RKO (cell line): ENCODE data around the gene LPAR3.
"Not testable (repeated sequence)": the region's sequence is repeated elsewhere in the genome, so short reads cannot be mapped to it uniquely, and the experiment has no call there.

Source experiments
- DNase-seq: peaks from one replicate; pipeline ENCODE4 v3.0.0-alpha.2; 2016; ENCODE audit warnings: low spot score

The LPAR3 gene, protein sequence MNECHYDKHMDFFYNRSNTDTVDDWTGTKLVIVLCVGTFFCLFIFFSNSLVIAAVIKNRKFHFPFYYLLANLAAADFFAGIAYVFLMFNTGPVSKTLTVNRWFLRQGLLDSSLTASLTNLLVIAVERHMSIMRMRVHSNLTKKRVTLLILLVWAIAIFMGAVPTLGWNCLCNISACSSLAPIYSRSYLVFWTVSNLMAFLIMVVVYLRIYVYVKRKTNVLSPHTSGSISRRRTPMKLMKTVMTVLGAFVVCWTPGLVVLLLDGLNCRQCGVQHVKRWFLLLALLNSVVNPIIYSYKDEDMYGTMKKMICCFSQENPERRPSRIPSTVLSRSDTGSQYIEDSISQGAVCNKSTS

DNA sequence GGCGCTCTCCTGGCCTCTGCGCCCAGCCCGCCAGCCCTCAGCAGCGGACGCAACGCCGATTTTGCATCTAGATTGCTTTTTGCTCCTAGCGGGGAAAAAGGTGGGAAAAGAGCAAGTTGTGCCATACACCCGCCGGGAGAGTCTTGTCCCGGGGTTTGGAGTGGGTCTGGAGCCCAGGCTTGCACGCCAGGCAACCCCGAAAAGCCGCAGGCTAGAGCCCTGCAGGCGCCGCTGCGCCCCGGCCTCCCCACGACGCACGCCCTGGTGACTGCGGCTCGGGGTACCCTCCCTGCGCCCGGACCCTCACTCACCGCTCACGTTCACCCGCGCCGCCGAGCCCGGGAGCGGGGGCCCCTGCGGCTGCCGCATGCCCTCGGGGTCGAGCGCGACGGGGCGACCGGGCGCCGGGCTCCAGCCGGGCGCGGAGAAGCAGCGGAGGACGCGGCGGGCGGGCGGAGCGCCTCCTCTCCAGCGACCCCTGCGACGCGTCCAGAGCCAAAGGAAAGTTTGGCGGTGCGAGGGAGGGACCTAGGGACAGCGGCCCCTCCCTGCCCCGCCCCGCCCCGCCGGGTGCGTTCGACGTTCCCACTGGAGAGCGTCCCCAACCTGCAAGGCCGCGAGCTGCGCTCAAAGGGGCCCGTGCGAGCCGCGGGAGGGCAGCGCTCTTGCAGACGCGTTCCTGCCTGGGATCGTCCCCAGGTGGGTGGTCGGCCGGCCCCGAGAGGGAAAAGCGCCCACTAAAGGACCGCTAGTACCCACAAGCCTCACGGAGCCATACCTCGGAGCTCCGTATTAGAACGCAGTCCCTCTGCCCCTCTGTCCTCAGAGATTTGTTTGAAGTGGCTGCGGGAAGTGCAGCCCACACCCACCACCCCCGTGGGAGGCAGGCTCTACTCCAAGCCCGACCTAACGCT lies at the start of gene LPAR3:
Gene LPAR3, minus strand, starts transcription at position 502 of the 914 bp plus-strand sequence. CDS start 27,086 bp downstream, outside the sequence.
- DNase-seq, result no peak

DNA sequence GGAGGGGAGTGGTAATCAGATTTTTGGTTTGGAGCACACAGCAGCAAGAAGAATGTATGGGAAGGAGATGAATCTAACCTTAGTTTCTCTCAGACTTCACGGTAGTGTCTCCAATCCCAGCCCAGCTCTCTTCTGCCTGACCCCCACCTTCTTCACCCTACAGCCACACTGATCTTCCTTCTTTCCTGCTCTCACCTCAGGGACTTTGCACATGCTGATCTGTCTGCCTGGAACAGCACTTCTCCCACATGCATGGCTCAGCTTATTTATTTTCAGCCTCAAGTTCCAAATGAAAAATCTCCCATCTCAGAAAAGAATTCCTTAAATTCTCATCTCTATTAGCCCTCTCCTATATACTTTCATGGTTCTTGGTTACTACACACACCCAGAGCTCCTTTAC lies 48.8 kb upstream of the LPAR3 start:
- no peak for DNase-seq

DNA sequence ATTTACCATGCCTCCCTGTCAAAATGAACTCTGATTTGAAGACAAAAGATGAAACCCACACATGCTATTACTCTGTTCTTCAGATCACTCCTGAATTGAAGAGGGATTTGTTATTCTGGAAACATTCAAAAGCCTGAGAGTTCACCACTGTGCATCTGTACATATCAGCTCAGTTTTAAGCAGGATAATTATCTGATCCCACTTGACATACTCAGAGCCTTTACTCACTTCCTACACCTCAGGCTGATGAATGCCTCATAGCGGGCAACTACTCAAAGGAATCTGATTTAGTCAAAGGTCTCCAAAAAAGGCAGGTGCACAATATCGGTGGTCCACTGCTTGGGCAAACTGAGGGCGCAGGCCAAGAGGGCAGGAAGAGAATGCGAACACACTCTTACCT lies 47.5 kb upstream of the LPAR3 start:
- peak; percentile 31 for DNase-seq

DNA sequence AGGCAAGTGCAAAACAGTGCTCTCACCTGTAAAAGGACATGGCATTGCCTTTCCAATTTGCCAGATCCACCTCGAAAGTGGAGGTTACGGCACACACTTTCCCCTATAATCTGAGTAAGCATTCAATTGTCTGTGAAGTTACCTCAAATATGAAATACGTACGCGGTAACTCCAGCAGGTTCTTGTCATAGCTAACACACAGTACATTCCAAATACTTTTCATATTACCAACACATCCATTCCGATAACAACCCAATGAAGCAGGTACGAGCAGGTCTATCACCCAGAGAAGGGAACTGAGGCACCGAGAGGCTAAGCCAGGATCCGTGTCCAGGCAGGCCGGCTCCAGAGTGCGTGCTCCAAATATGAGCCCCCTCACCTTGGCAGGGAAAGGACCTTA lies 46.8 kb upstream of the LPAR3 start:
- DNase-seq, result no peak

DNA sequence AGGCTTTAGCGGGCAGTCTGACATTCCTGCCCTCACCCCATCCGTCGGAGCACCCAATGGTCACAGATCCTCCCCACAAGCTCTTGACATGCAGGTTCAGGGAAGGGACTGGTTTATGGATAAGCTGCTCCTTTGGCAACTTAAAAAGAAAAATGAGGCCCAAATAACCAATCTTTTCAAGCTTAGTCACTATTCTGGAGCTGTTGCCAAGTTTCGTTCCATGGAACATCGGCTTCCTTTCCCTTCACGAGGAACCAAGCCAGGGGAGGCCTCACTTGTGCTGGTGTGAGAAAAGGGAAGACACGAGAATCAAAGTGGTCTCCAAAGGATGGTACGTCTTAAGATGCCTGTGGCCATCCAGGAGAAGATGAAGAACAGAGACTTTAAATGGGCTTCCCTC lies 46.1 kb upstream of the LPAR3 start:
- no peak for DNase-seq

DNA sequence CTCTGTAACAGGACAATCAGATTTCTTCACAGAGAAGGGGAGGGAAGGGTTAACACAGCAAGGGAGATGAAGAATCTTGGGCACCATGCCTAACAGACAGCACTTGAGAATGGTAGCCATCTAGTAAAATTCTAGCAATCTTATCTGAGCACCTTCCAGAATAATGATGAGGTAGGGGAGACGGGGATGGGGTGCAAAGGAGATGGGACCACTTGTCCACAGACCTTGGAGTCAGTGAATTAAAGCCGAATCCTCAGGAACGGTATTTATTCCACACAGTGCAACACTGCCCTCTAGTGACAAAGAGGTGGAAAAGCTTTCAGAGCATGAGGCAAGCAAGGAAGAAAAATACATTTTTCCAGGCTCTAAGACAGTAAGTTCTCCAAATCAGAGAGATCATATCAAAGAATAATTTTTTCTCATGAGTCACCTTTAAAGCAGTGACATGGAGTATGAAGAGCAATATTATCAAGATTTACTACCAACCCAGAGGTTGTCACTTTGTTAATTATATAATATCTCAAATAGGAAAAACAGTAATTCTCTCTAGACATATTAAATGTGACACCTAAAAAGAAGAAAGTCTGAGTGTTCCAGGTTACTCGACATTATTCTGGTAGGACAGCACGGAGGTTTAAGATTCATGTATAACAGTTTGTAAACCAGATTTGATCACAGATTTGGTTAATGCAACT lies 43.3 kb upstream of the LPAR3 start:
- DNase-seq, result peak; percentile 74

DNA sequence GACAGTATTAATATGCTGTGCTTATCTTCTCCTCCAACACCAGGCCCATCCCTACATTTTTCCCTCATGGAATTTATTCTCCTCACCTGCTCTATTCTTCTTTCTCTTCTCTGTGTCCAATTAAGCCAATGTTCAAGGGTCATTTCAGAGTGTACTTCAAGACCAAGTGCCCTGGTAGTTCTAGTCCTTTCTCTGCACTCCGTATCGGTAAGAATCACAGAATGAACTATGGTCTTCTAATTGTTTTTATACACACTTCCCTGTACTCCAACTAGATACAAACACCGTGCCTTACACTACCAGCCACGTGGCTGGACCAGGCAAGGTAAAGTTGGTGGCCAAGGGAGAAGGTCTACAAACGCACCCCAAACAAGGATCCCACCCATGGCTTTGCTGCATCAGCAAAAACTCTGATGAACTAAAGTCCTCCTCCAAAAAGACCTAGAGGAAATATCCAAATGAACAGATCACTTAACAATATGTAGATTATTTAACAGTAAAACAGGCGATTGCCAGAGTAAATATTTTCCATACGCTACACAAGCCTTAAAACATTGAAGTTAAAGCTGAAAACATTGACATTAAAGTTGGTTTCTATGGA lies 40.1 kb upstream of the LPAR3 start:
- DNase-seq, result no peak

DNA sequence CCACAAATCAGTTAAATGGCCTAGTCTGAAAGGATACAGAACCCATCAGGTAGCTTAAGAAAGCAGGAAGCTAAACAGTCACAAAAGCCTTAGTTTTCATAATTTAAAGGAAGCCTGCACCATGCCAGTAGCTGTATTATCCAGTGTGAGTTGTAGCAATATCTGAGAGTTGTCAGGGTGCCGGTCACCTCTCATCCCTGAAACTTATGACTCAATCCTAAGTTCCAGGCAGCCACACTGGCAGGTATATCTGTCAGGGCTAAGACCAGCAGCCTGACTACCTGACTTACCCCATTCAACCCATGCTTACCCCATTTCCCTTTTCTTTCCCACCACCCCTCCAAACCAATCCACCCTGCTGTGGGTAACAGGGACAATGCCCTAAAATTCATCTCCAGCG lies 37.8 kb upstream of the LPAR3 start:
- DNase-seq, result no peak

DNA sequence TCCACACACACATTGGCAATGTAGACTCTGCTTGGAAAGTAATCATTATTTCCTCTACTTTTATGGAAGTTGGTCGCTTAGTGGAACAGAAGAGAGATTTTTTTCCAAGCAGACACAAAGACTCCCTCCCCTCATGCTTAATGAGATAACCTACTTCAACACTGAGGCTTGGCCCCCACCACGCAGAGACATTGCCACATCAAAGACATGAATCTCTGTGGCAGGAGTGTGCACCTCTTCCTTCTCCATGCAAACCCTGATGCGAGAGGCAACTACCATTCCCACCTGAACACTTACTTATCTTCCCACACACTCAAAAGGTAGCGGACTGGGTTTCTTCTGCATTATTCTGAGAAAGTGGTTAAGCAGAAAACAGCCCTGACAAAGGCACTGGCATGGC lies 37.3 kb upstream of the LPAR3 start:
- DNase-seq, result no peak

DNA sequence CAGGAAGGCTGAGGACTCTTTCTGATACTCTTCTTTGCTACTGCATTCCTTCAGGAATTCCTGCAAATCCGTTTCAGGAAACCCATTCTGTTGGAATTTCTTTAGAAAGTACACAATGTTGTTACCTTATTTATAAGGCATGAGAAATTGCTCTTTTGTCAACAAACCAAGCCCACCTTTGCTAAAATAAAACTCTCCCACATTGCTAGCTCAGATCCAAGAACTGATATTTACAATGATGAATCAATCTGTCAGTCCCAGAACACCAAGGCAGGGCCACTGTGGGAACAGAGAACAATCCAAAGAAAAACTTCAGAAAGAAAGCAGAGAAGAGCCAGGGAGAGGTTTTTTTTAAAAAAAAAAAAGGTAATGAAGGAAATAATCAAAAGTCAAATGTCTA lies 36.6 kb upstream of the LPAR3 start:
- no peak for DNase-seq

DNA sequence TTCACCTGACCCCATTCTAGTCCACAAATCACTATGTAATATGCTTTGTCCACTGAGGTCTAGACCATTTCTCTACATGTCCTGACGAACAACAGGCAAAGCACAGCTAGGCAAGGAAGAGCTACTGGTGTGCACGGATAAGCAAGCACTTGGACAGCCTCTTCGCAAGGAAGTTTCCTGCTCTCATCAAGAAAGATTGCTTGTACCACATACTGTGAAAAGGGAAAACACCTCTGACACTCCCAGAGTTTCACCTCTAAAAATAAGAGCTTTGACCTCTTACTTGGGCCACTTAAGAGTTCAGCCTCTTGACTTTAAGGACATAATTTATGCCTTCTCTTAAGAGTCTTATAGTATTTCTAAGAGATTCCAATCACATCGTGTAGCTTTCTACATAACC lies 36.0 kb upstream of the LPAR3 start:
- no peak for DNase-seq

DNA sequence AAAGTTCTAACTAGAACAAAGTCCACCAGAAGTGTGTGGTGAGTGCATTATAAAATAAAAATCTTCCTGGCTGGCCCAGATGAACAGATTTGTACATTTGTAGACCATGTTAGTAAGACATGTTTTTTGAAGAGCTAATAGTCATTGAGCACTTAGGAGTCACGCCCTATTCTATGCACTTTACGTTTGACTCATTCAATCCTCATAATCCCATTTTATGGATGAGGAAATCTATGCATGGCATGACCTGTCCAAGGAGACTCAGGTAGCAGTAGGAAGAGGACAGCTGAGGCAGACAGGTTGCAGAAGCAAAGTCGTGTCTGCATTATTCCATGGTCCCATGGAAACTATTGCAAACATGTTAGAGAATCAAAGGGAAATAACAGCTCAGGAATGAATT lies 30.3 kb upstream of the LPAR3 start:
- DNase-seq, result no peak

DNA sequence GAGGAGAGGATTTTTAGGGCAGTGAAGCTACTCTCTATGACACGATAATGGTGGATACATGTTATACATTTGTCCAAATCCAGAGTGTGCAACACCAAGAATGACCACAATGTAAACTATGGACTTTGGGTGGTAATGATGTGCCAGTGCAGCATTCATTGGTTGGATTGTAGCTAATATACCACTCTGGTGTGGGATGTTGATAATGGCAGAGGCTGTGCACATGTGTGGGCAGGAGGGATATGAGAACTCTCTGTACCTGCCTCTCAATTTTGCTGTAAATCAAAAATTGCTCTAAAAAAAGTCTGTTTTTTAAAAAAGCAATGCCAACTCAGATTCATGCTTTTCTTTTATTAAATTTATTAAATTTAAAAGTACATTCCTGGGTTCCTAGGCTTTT lies 27.2 kb upstream of the LPAR3 start:
- DNase-seq, result no peak

DNA sequence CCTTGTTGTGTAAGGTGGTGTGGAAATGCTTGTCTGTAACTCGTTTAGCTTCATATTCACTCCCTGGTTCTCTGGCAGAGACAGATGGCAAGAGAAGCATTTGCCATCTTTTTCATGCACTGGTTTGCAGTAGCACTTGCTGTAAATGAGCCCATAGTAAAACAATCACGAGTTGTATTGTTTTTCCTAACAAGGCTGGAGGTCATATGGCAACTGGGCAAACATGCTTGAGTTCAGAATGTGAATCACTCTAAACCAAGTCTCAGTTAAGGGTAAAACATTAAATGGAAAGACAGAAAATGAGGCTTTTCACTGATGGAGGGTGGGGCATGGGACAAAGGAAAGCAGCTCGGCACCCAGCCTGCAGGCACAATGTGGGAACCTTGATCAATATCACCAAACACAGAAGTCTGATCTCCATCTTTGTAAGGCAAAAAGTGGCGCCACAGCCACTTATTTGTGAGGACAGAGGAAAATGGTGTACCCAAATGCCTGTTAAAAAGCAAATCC lies 26.5 kb upstream of the LPAR3 start:
- no peak for DNase-seq

DNA sequence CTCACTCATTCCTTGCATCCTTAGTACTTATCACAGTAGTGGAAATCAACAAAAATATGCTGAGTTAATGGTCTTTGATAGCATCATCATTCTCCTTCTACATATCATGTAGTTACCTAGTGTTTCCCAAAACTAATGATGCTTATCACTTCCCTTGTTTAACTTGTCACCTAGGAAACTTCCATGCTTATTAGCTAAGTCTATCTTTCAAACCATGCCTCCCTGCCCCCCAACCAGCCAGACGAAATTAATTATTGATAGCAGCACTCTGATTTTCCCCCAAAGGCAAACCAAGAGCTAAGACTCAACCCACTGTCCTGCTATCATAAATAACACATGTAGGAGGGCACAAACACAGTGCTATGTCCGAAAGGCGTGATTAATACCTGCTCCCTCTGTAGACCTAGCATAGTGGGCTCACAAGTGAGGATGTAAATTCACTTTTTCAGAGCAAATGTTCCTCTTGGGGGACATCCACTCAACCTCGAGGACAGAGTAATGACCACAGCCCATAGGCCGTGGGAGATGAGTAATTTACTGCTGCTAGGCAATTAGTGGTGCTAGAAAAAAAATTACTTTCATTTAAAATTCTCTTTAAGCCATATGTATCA lies 25.8 kb upstream of the LPAR3 start:
- DNase-seq, result no peak

DNA sequence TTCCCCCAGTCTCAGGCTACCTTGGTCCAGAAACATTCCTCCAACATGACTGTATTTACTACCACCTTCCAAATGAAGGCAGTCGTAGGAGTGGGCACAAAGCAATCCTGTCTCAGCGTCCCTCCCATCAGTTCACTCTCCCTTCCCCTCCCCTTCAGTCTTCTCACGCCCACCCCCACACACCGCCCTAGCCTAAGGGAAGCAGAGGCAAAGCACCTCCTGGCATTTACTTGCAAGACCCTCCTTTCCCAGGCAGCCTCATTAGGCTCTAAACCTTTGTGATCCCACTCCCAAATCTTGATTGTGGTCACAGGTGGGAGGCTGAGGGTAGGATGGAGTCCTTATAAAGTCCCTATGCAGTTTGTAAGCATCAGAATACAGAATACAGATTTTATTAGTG lies 23.9 kb upstream of the LPAR3 start:
- no peak for DNase-seq

DNA sequence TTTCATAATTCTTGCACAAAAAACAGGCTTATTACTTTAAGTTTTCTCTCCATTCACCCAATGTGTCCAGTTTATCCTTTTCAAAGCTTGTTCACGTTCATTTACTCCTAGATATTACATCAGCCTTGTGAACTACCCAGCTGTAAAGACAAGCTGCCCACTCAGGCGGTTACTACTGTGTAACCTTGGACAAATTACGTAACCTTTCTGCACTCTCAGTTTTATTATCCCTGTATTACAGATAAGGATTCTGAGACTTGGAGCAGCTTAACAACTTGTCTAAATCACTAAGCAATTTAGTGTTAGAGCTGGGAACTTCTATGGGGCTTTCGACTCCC lies 20.5 kb upstream of the LPAR3 start:
- DNase-seq, result no peak

DNA sequence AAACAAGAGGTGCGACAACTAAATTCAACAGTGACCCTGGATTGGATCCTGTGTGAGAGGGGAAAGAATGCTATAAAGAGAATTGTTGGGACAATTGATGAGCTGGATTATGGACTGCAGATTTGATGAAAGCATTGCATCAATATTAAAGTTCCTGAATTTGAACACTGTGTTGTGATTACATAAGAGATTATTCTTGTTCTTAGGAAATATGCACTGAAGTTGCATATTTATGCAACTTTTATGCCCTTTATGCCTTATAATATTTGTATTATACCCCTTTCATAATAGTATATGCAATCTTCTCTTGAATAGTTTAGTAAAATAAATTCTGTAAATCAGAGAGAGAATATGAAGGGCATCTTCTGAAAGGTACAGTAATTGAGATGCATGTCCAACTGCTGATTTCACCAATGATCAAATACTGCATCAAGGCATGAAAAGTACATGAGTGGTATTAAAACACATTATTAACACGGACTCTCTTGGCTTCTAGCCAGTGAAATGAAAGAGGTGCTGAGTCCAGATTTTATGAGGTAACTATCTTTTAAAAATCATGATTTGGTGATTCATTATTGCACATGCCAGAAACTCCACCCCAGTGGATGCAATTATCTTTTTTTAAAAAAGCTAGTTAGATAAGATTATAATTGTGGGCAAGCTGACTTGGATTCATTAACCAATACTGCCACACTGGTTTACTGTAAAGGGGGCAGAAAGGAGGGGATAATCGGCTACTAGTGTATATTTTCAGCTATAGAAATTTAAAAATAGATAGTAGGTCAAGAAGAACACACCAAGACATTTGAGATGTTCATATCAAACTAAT lies 19.9 kb upstream of the LPAR3 start:
- no peak for DNase-seq

DNA sequence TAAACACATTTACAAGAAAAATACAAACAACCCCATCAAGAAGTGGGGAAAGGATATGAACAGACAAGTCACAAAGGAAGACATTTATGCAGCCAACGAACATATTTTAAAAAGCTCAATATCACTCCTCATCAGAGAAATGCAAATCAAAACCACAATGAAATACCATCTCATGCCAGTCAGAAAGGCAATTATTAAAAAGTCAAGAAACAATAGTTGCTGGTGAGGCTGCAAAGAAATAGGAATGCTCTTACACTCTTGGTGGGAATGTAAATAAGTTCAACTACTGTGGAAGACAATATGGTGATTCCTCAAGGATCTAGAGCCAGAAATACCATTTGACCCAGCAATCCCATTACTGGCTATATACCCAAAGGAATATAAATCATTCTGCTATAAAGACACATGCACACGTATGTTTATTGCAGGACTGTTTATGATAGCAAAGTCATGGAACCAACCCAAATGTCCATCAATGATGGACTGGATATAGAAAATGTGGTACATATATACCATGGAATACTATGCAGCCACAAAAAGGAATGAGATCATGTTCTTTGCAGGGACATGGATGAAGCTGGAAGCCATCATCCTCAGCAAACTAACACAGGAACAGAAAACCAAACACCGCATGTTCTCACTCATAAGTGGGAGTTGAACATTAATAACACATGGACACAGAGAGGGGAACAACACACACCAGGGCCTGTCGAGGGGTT lies 15.9 kb upstream of the LPAR3 start:
- DNase-seq, result not testable (repeated sequence)
